ENCODE measurements around the gene GPC6.

- TF ChIP-seq POLR2A (IDR thresholded peaks at IDR 0.05) (no peak), CTCF (IDR thresholded peaks at IDR 0.05) (no peak), POLR2AphosphoS5 (IDR thresholded peaks at IDR 0.05) (no peak), EP300 (IDR thresholded peaks at IDR 0.05) (no peak)
These were observed 955.7 kb downstream of the GPC6 start for GRCh38 chr13:94182185-94182761.

Data from suprapubic skin (tissue), 4 donors.